ENCODE measurements around the gene BCR.

BCR gene

DNA sequence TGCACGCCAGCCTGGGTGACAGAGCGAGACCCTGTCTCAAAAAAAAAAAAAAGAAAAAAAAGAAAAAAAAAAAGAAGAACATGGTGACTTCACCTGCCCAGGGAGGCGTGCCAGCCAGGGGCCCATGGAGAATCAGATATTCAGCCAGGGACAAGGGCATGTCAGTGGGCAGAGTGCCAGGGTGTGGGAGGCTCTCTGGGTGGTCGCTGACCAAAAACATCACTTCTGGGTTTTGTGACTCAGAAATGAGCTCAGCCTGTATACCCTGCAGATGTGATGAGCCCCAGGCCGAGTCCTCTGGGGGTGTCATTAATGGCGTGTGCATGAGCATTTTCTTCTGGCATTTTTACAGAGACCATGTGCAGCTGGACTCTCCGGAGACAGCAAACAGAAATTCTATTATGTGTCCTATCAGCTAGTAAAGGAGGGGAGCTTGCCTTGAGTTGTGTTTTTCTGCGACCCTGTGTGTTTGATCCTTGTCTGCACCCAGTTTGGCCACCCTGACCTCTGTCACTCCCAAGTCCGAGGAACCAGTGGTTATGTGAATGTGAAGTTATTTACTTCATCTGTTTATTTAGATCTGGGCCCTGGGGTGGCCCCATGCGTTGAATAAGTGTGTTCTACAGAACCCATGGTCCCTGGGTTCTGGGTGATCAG, 53.6 kb downstream of the BCR start:
- DNase-seq = no peak

DNA sequence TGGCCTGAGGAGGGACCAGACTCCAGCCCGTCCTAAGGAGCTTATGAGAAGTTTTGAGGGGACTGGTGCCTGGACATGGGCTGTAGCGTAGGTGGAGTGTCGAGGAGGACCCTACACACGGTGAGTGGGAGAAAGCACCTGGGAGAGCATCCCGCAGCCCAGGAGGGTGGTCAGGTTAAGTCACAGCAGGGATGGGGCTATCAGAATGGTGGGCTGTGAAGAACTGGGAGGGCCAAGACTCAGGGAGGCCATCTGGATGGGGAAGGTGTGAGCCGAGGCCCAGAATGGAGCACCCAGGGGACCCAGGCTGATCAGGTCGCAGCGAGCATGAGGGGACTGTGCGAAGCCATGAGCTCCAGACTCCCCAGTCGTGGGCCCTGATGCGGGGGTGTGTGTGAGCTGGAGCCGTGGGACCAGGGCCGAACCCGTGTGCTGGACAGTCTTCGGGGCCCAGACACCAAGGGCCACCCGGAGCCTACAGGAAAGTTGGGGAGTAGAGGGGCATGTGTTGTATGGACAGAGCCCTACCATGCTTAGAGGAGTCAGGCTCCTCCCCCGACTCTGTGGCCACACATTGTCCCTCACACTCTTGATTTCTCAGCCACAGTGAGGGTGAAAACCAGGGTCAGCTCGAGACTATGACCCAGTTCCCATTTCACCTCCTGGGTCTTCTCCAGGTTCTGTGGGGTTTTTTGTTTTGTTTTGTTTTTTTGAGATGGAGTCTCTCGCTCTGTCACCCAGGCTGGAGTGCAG, 54.3 kb downstream of the BCR start:
- no peak for DNase-seq

DNA sequence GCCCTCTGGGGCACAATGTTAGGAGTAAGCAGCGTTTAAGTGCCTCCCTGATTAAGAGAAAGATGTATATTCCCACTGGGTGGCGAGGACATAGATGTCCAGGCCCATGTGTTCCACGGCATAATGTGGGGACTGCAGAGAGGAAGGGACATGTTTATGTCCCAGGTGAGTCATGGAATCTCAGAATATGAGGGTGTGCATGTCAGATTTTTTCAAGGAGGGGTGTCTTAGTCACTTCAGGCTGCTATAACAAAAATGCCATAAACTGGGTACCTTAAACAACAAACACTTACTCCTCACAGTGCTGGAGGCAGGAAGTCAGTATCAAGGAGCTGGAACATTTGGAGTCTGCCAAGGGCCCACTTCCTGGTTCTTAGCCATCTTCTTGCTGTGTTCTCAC, 55.1 kb downstream of the BCR start:
- DNase-seq = no peak

DNA sequence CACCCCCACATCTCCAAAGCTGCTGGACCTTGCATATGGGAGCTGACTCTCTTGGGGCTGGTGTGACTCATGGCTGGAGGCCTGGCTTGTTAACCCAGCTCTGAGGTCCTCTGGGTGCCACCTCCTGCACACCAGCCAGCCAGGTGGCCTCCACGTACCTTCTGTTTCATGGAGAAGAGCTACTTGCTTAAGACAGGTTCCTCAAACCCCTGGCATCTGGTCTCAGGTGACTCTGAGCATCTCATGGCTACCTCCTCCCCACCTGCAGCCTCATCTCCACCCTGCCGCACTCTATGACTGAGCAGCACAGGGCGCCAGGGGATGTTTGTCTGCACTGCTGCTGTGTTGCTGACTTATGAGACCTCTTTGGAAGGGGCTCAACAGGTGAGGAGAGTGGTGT, 55.7 kb downstream of the BCR start:
- DNase-seq = no peak

DNA sequence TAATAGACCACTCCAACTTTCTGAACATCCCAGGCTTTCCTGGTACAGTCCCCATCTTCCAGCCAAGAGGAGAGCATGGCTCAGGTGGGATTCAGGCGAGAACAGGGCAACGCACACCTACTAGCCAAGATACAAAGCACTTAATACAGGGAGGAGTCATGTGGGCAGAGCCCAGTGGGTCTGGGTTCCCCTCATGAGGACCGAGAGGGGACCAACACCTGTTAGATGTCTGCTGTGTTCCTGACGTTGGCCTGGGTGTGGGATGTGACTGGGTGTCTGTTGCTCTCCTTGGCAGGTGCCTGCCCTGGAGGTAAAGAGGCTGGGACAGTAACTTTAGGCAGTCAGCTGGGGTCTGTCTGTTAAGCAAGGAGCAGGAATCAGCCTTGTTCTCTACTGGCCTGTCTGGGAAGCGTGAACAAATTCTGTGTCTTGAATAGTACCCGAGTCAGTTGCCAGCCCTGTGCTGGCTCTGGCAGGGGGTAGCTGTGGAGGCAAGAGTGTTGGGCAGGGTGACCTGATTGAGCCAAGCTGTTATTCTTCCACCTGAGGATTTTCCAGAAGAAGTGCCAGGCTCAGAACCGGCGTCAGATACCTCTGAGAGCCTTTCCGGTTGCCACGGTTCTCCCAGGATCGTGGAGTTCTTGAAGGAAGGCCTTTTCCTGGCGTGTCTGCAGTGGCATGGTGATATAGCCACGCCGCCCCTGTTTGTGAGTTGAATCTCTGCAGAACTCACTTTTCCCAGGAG, 56.3 kb downstream of the BCR start:
- DNase-seq = no peak

DNA sequence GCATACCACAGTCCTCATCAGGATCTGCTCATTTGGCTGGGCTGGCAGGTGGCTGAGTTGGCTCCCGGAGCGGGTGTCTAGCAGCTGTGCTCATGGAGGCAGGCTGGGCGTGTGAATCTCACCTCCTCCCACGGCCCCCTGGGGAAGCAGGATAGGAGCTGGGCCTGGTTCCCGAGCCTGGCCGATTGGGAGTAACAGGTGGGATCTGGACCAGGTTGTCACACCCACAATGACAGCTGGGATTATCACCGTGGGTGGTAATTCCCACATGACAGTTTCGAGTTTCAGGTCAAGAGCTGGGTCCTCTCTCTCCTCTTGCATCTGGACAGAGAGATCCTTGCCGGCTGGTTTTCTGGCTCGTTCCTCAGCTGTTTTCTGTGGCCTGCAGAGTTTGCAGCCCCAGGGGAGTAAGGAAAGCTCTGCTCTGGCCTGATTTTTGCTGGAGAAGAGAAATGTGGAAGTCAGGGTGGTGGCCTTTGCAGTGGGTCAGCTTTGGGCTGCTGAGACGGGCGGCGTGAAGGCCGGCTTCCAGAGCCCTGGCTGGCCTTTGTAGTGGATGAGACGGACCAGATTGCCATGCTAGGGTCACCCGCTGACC, 57.0 kb downstream of the BCR start:
- no peak for DNase-seq

DNA sequence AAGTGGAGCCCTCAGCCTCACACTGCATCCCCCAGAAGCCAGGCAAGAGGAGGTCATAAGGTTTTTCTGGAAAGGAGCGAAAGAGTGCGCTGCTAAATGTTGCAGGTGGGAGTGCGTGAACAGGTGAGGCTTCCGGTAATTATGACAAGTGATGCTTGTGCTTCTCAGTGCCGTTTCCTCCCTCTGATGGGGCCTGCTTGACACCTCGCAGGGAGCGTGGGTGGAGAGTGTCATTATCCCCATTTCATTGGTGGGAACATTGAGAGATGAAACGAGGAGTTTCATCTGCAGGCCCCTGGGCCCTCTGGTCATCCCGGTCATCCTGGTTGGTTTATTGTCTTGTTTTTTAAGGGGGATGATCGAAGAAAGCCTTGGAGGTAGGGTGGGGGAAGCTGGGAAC, 57.5 kb downstream of the BCR start:
- no peak for DNase-seq

DNA sequence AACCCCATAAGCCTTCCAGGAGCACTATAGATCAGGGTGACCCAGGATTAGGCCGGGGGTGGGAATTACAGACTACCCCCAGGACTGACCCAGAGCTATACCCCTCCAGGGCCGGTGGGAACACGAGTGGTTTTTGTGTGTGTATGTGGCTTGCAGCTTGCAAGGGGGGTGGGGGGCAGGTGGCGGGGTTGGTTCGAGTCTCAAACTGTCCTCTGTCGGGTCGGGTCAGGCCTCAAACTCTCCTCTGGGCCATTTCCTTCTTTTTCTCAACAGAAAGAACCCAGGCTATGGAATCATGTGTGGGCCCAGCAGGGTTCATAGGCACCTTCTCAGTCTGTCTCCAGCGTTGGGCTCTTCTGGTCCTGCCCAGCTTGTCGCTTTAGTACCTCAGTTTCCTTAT, 58.4 kb downstream of the BCR start:
- DNase-seq = no peak

DNA sequence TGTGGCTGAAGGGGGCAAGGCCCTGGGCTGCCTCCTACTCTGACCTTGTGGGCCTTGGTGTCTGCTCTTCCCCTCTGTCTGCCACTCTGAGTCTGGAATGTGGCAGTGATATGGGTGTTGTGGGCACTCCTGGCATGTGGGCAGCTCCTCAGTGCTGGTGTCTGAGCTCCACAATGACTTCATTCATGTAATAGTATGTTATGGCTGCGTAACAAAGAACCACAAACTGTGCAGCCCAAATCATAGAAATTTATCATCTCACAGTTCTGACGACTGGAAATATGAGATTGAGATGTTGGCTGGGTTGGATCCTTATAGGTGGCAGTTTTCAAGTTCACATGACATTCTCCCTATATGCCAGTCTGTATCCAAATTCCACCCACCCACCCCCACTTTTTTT, 59.1 kb downstream of the BCR start:
- DNase-seq = no peak

DNA sequence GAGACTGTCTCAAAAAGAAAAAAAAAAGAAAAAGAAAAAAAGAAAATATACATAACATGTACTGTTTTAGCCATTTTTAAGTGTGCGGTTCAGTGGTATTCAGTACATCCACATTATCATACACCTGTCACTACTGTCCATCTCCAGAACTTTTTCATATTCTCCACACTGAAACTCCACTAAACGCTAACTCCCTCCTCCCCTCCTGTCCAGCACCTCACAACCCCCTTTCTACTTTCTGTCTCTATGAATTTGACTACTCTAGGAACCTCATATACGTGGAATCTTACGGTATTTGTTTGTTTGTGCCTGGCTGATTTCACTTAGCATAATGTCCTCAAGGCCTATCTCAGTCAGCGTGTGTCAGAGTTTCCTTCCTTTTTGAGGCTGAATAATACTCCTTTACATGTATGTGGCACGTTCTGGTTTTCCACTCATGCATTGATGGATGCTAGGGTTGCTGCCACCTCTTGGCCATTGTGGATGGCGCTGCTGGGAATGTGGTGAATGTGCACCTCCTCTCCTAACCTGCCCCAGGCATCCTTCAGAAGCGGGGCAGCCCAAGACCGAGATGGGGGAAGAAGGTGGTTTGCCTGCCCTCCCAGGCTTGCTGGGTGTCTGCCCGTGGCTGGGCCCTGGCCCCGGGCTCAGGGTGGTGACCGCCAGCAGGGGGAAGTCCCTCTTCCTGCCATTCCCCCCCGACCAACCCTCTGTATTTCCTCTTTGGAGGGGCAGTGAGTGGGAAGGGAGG, 60.5 kb downstream of the BCR start:
- peak; percentile 77 for DNase-seq

DNA sequence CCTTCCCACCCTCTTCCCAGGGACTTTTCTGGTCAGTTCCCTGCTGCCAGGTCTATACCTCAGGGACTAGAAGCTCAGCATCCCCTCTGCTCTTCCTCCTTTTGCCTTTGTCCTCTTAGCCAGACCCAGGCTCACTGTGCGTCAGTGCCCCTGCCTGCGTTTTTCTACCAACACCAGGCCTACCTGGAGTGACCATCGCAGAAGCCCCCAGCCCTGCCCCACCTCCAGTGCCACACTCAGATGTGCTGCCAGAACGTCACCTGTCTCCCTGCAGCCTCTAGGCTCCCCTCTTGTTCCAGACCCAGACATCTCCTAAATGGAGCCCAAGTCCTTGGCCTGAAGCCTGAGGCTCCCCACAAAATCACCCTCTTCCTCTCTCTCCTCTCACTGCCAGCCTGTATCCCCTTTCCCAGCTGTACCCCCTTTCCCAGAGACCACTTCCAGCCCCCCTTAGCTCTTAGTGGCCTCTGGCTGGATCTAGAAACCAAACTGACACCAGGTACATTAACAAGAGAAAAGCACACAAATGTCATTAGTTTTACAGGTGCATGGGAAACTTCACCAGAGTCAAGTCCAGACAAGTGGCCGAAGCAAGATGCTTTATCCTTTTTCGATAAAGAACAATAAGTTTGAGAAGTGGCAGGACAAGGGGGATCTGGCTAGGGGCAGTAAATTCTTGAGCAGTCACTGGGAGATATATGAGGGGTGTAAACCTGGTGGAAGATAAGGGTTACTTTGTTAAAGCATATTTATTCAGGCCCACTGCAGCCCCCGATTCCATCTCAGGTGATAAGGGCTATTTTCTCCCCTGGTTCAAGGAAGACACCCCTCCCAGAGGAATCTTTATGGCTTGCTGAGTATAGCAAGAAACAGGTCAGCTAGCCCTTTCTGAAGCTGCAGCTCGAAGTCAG, 61.5 kb downstream of the BCR start:
- no peak for DNase-seq

DNA sequence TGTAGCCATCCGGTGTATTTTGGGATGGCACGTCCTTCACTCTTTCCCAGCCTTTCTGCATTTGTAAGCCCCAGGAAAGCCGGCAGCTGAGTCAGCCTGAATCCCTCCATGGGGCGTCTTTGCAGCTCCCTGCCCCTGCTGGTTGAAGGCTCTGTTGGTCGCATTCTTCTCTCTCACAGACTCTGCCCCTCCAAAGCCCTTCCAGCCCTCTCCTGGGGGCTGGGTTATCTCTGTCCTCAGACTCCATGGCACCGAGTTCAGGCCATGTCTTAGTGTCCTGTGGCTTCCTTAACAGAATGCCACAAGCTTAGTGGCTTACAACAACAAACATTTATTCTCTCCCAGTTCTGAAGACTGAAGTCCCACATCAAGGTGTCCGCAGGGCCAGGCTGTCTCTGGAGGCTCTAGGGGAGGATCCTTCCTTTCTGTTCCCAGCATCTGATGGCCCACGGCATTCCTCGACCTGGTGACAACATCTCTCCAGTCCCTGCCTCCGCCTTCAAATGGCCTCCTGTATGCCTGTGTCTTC, 62.2 kb downstream of the BCR start:
- DNase-seq = peak; percentile 92

DNA sequence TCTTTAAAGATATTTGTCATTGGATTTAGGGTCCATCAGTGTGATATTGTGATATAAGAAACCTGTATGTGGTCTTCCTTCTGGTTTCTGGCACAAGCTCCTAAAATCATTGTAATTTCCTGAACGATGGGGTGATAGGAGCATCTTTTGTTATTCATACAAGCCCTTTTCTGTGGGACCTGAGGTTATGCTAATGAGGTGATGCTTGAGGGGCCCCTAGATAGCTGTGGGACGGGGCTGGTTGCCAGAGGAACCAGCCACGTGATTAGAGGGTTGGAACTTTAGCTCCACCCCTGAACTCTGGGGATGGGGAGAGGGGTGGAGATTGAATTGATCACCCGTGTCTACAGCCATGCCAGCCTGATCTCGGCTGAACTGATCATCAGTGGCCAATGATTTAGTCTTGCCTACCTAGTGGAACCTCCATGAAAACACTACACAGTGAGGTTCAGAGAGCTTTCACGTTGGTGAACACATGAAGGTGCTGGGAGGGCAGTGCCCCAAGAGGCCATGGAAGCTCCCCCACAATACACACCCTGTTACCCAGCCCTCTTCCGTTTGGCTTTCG, 62.8 kb downstream of the BCR start:
- DNase-seq = no peak

DNA sequence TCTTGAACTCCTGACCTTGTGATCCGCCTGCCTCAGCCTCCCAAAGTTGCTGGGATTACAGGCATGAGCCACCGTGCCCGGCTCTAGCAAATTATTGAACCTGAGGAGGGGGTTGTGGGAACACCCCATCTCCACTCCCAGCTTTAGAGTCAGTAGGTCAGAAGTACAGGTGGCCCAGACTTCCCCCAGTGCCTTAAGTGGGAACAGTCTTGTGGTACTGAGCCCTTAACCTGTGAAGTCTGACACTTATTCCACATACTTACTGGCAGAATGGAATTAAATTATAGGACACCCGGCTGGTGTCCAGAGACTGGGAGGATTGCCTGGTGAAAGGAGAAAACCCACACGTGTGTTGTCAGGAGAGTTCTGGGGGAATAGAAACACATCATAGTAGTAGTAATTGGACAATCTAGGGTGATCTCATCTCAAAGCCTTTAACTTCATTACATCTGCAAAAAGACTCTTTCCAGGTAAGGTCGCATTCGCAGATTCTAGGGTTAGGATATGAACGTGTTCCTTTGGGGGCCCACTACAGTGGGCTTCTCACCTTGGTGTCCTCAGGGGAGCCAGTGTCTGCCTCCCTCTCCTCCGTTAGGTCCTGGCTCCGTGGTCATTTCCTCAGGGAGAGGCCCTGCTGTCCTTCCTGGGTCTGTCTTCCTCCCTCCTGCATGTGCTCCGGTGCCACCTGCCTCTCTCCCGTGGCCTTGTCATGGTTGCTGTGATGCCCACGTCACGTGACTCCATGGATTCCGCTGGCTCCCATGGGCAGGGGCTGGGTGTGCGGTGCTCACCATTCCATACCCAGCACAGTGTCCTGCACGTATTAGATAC, 63.8 kb downstream of the BCR start:
- no peak for DNase-seq

DNA sequence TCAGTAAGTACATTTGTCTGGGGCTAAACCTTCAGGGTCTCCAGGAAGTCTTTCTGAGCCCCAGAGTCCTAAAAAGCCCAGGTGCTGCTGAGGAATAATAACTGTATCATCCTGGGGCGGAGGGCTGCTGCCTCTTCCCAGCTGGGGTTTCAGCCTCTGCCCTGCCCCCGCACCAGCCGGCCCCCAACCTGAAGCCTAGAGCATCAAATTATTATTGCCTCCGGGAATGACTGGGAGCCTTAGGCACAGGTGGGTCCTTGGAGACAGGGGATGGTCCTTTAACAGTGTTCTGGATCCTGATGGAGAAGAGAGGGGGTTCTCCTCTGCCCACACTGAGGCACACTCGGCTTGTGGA, 64.4 kb downstream of the BCR start:
- no peak for DNase-seq

DNA sequence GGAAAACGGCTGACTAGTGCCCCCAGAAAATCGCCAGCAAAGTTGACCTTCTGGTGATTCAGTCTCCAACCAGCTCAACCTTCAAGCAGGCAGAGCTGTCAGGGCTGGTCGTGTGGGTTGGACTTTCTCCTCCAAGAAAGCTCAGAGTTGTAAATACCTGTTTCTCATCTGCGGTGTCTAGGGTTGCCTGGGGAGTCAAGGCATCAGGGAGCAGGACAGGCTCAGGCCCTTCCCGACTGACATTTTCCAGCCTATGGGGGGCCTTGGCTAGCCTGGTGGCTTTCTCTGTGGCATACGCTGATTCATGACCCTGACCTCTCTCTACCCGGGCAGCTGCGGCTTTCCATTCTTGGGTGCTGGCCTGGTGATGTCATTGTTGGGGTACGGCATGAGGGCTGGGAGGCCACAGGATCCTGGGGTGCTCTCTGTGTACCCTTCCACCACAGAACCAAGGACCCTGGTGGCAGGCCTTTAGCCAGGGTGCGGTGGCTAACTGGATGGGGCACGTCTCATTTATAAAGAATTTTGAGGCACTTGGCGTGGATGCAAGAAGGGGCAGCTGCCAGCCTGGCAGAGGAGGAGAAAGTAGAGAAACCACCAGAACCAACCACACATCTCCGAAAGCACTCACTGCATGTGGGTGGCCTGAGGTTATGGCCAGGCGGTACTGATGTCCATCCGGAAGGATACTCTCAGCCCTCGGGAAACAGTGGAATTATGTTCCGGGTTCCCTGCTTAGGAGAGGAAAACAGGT, 64.9 kb downstream of the BCR start:
- DNase-seq = peak; percentile 73

DNA sequence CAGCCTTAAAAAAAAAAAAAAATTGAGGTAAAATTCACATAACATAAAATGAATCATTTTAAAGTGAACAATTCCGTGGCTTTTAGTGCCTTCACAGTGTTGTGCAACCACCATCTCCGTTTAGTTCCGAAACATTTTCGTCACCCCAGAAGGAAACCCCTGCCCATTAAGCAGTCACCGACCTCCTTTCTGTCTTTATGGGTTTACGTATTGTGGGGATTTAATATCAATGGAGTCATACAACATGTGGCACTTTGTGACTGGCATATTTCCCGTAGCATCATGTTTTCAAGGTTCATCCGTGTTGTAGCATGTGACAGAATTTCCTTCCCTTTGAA, 65.5 kb downstream of the BCR start:
- DNase-seq = no peak

DNA sequence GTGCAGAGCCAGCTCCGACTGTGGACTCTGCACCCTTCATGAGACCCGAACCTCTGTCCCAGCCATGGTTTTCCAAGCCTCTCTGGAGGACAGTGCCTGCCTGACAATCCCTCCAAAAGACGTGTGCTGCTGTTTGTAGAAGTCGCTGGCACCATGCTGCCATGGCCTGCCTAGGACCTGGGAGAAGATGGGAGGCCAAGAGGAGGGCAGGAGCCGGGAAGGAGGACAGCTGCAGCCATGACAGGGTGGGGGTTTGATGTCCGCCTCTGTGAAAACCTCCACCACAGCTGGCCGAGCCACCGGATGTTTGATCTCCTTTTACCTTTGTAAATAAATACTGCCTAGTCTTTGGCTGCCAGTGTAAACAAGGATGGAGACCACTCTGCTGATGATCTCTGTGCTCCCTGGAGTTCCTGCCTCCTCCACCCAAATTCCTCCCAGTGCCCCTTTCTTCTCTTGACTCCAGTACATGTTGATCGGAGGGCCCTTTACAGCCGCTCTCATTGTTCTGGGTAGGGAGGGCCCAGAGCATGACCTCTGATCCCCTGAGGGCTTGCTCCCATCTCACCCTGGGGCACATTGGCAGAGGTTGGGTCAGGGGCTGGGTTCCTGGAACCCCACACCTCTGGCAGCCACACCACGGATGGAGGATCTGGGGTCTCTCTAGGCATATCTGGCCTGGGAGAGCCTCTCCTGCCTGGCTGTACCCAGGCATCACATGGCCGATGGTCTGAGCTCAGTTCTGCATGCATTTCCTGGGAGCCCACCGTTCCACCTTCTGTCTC, 66.9 kb downstream of the BCR start:
- DNase-seq = no peak

DNA sequence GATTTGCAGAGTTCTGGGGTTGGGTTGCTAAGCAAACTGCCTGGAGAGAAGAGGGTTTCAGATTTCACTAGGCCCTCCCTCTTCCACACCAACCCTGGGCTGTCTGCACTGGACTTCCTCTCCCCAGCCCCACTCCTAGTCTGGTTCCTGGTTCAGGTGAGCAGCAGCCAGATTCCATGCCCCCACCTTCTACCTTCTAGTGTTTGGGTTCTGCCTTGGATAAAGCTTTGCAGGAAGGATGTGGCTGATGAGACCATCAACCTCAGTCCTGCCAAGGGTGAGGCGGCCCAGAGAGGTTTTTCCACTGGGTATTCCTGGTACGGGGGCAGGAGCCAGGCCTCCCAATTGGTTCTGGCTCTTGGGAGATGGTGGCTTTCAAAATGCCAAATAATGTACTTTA, 68.3 kb downstream of the BCR start:
- peak; percentile 71 for DNase-seq

Measured in islet precursor cell (in vitro differentiated cells).